Measurements from ENCODE around the gene TARS2.

GRCh38 chr1:150479370-150479769 is 7.8 kb upstream of the TARS2 start:
- TF ChIP-seq, protein P1, sequence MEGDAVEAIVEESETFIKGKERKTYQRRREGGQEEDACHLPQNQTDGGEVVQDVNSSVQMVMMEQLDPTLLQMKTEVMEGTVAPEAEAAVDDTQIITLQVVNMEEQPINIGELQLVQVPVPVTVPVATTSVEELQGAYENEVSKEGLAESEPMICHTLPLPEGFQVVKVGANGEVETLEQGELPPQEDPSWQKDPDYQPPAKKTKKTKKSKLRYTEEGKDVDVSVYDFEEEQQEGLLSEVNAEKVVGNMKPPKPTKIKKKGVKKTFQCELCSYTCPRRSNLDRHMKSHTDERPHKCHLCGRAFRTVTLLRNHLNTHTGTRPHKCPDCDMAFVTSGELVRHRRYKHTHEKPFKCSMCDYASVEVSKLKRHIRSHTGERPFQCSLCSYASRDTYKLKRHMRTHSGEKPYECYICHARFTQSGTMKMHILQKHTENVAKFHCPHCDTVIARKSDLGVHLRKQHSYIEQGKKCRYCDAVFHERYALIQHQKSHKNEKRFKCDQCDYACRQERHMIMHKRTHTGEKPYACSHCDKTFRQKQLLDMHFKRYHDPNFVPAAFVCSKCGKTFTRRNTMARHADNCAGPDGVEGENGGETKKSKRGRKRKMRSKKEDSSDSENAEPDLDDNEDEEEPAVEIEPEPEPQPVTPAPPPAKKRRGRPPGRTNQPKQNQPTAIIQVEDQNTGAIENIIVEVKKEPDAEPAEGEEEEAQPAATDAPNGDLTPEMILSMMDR (IDR thresholded peaks at IDR 0.05): no peak
- TF ChIP-seq ZFX (IDR thresholded peaks at IDR 0.05; ENCODE audit: borderline replicate concordance): no peak

All from 22Rv1 (cell line).